ENCODE results near the gene ZNF175.

DNA sequence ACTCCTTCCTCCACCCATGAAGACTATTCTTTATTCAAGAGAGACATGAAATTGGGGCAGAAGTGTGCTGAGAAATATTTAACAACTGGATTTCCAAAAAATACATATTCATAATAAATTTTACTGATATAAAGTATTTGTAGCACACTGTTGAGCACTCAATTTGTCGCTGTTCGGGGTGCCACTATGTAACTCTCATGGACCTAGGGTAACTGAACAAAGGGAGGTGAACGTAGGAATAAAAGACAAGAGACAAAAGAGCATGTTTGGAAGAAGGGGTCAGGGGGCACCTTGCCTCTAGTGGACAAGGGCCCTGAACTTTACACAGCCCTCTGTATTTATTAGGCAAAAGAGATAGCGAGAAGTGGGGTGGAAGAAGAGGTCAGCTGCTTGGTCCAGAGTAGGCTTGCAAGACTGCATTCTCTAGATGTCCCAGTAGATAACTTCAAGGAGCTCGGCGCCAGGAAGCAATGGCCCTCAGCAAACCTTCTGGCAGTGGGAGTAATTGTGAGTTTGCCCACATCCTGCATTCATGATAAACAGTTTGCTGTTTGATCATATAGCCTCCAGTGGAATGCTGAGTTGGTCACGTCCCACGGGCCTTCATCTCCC lies 4.5 kb upstream of the ZNF175 start:
- TF ChIP-seq, protein P1, sequence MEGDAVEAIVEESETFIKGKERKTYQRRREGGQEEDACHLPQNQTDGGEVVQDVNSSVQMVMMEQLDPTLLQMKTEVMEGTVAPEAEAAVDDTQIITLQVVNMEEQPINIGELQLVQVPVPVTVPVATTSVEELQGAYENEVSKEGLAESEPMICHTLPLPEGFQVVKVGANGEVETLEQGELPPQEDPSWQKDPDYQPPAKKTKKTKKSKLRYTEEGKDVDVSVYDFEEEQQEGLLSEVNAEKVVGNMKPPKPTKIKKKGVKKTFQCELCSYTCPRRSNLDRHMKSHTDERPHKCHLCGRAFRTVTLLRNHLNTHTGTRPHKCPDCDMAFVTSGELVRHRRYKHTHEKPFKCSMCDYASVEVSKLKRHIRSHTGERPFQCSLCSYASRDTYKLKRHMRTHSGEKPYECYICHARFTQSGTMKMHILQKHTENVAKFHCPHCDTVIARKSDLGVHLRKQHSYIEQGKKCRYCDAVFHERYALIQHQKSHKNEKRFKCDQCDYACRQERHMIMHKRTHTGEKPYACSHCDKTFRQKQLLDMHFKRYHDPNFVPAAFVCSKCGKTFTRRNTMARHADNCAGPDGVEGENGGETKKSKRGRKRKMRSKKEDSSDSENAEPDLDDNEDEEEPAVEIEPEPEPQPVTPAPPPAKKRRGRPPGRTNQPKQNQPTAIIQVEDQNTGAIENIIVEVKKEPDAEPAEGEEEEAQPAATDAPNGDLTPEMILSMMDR (optimal IDR thresholded peaks at IDR 0.05 in 1 of 3, IDR thresholded peaks at IDR 0.05 in 1 of 3, conservative IDR thresholded peaks at IDR 0.05 in 1 of 3; ENCODE audit: extremely low read depth in 1 of 3, insufficient read depth in 2 of 3, low read length in 3 of 3) = no peak
- no peak for TF ChIP-seq EZH2 (IDR thresholded peaks at IDR 0.05; ENCODE audit: low read length)
